B cell (primary cell): ENCODE data around the gene GNAS. TPM values are rescaled to one million over a fixed set of nuclear protein-coding genes. Genes with fewer than 3 reads are reported as not detected.

Experiments used
- ATAC-seq: fragments of 200-7000 bp; cut with Tn5 transposase; one replicate; pipeline ENCODE4 v1.10.0; 2021; ENCODE audit warnings: low read depth, mild to moderate bottlenecking, moderate number of reproducible peaks, moderate library complexity
- CTCF ChIA-PET: fragments of 350-600 bp; sonication (Branson Sonifier 250); formaldehyde crosslinking; loops from one replicate; lab custom pipeline; 2021; ENCODE audit warnings: antibody characterized with exemption, inconsistent platforms; lab: Charles Lee
- POLR2A ChIA-PET: fragments of 350-600 bp; sonication (Branson Sonifier 250); formaldehyde crosslinking; loops from one replicate; lab custom pipeline; 2021; ENCODE audit warnings: antibody characterized with exemption; lab: Charles Lee
- DNase-seq: peaks from one replicate; pipeline ENCODE4 v3.0.0; 2013
- H2AFZ ChIP-seq: 2 replicates; pipeline ENCODE4 v1.6.1; 2012; ENCODE audit warnings: mild to moderate bottlenecking, low read depth, low read length; ENCODE audit not compliant: insufficient read depth, poor library complexity, severe bottlenecking
- H3K27ac ChIP-seq, 2 donors: 1 replicate in 1 of 2; 2 replicates in 1 of 2; pipeline ENCODE4 v1.5.1; 2012 to 2013; ENCODE audit warnings: low read length in 2 of 2, mild to moderate bottlenecking in 2 of 2, moderate library complexity in 1 of 2
- H3K27me3 ChIP-seq, 4 experiments: fragments of 200-600 bp in 1 of 4; sonication (generic) in 1 of 4; replicated peaks in 1 of 4; 1 replicate in 2 of 4; 2 replicates in 2 of 4; pipeline versions ENCODE4 v1.6.1 to v1.7.0; 2013 to 2016; ENCODE audit warnings: low read length in 3 of 4, mild to moderate bottlenecking in 2 of 4, mixed read lengths in 1 of 4, moderate library complexity in 1 of 4; ENCODE audit not compliant: insufficient read depth in 4 of 4, control insufficient read depth in 3 of 4; ENCODE audit errors: control extremely low read depth in 1 of 4
- H3K36me3 ChIP-seq, 2 experiments: replicated peaks in 1 of 2; 1 replicate in 1 of 2; 2 replicates in 1 of 2; pipeline versions ENCODE4 v1.6.1 to v1.7.1; 2013; ENCODE audit warnings: low read length in 1 of 2; ENCODE audit not compliant: insufficient read depth in 2 of 2, control insufficient read depth in 1 of 2; ENCODE audit errors: control extremely low read depth in 1 of 2, extremely low read depth in 1 of 2
- H3K4me1 ChIP-seq, 2 donors: fragments of 200-600 bp in 1 of 2; sonication (generic) in 1 of 2; 1 replicate in 1 of 2; 2 replicates in 1 of 2; pipeline versions ENCODE4 v1.5.1 to v1.6.1; 2013 to 2017; ENCODE audit warnings: low read length in 2 of 2; ENCODE audit not compliant: control insufficient read depth in 2 of 2, insufficient read depth in 2 of 2
- H3K4me2 ChIP-seq: replicated peaks from 2 replicates; pipeline ENCODE3; 2012; ENCODE audit warnings: mild to moderate bottlenecking, low read depth, low read length; ENCODE audit not compliant: poor library complexity, severe bottlenecking
- H3K4me3 ChIP-seq, 5 experiments: fragments of 200-600 bp in 1 of 5; sonication (generic) in 1 of 5; 1 replicate in 3 of 5; 2 replicates in 2 of 5; pipeline versions ENCODE4 v1.5.1 to v1.7.0; 2011 to 2016; ENCODE audit warnings: low read length in 4 of 5, mild to moderate bottlenecking in 4 of 5, low read depth in 2 of 5, control low read depth in 1 of 5, moderate library complexity in 1 of 5; ENCODE audit not compliant: insufficient read depth in 1 of 5; ENCODE audit errors: control extremely low read depth in 1 of 5, extremely low read depth in 1 of 5
- H3K79me2 ChIP-seq: fragments of 200-600 bp; sonication (generic); one replicate; pipeline ENCODE4 v1.6.0; 2016; ENCODE audit warnings: low read length; ENCODE audit not compliant: control insufficient read depth, insufficient read depth
- H3K9ac ChIP-seq: fragments of 200-600 bp; sonication (generic); 2 replicates; pipeline ENCODE4 v1.6.1; 2017; ENCODE audit warnings: mild to moderate bottlenecking, low read length, moderate library complexity
- H3K9me3 ChIP-seq, 3 donors: one replicate each; pipeline versions ENCODE4 v1.6.1 to v1.7.1; 2013; ENCODE audit warnings: low read length in 2 of 3; ENCODE audit not compliant: control insufficient read depth in 2 of 3, insufficient read depth in 1 of 3; ENCODE audit errors: control extremely low read depth in 1 of 3
- H4K20me1 ChIP-seq: 2 replicates; pipeline ENCODE4 v1.6.0; 2012; ENCODE audit warnings: mild to moderate bottlenecking, low read length; ENCODE audit not compliant: insufficient read depth, control insufficient read depth, poor library complexity, severe bottlenecking
- H3K27ac Mint-ChIP-seq: one replicate; pipeline ENCODE4 v1.8.0; 2021; ENCODE audit warnings: mixed read lengths
- H3K27me3 Mint-ChIP-seq: one replicate; pipeline ENCODE4 v1.8.0; 2021; ENCODE audit warnings: mixed read lengths
- H3K4me1 Mint-ChIP-seq: one replicate; pipeline ENCODE4 v1.8.0; 2021; ENCODE audit warnings: mixed read lengths
- H3K4me3 Mint-ChIP-seq: one replicate; pipeline ENCODE4 v1.8.0; 2021; ENCODE audit warnings: mixed read lengths
- H3K9me3 Mint-ChIP-seq: one replicate; pipeline ENCODE4 v1.8.0; 2022; ENCODE audit warnings: mixed read lengths; ENCODE audit not compliant: insufficient read depth
- EZH2 ChIP-seq: IDR thresholded peaks from 2 replicates; pipeline ENCODE4 v1.6.1; 2012; ENCODE audit warnings: borderline replicate concordance, low read depth, mild to moderate bottlenecking, moderate library complexity, low read length; ENCODE audit not compliant: insufficient read depth, poor library complexity, severe bottlenecking
- WGBS: methylation state at CpG from one replicate; pipeline ENCODE4 v1.1.5; 2013; ENCODE audit warnings: missing lambda C conversion rate; ENCODE audit not compliant: insufficient coverage; 5-methylcytosine and 5-hydroxymethylcytosine counted together
- intact Hi-C: fragments of 100-400 bp; cut with micrococcal nuclease; formaldehyde crosslinking; loops from one replicate; pipeline ENCODE4 v1.10.0; 2022
- polyA plus RNA-seq: library from polyadenylated mRNA; depleted of rRNA; stranded (reverse); fragments of >200 nt; gene quantifications from 2 replicates; pipeline ENCODE4 v1.2.3, GENCODE V29; 2012
- total RNA-seq, 2 donors: library from RNA; stranded (reverse); fragments of 120-200 nt in 1 of 2; gene quantifications; 1 replicate in 1 of 2; 2 replicates in 1 of 2; pipeline versions ENCODE4 v1.2.3 to v1.2.4, GENCODE V29; 2013 to 2022
- TF ChIP-seq, protein P1 (sequence below): fragments of 200-600 bp; IDR thresholded peaks from one replicate; pipeline ENCODE4 v1.8.0; 2022; ENCODE audit warnings: antibody characterized with exemption, mild to moderate bottlenecking

The GNAS gene
- total and polyA plus RNA-seq, 2 donors (not counting 1 experiment from before 2014, with no cell fraction given) = 714 to 1,181 TPM

DNA sequence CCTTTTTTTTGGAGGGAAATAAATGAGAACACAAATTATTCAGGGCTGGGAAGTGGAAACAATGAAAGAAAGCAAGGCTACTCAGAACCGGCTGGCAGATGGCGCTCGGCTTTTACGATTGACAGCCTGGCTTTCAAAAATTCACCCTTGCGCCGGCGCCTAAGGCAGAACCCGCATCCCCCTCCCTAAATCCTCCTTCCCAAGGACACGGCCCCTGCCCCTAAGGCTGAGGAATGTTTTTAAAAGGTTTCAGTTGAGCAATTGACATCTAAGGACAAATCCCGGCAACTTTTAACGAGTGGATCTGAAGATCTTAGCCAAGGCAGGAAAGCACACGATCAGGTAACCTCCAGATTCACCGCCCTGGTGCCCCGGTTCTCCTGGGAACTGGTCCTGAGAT lies 16.3 kb downstream of the GNAS start:
- 76% methylated on average over 4 of the region's 14 CpGs for WGBS
- ATAC-seq (no peak), DNase-seq (peak; percentile 43)
- H3K9me3 ChIP-seq = no peaks in the 10 kb centered on the region
- H3K4me2 ChIP-seq = no peak overlapping the region
- H2AFZ ChIP-seq = no peak overlapping the region
- no peaks in the 10 kb centered on the region for H4K20me1 ChIP-seq
- no peak overlapping the region for H3K9ac ChIP-seq
- peaks cover 5 to 9% of the 10 kb centered on the region in 2 donors for H3K4me1 ChIP-seq
- POLR2A ChIA-PET = no interaction called here
- H3K27ac Mint-ChIP-seq = no peak overlapping the region
- H3K4me3 Mint-ChIP-seq = no peak overlapping the region
- H3K27me3 Mint-ChIP-seq = peaks cover 11% of the 10 kb centered on the region
- H3K79me2 ChIP-seq = no peaks in the 10 kb centered on the region
- CTCF ChIA-PET = interaction anchor here (0.9 to 5.0 kb wide), 8 partner anchors 69 to 353 kb away, joined by 3 to 58 read pairs (median 14); partner anchors contain the start of gene ATP5F1E
- no peaks in the 10 kb centered on the region for H3K9me3 Mint-ChIP-seq
- H3K27ac ChIP-seq = no peak overlapping the region
- intact Hi-C loops = no loop called here
- no peak overlapping the region for H3K4me3 ChIP-seq
- no peak for TF ChIP-seq EZH2
- TF ChIP-seq, protein P1, sequence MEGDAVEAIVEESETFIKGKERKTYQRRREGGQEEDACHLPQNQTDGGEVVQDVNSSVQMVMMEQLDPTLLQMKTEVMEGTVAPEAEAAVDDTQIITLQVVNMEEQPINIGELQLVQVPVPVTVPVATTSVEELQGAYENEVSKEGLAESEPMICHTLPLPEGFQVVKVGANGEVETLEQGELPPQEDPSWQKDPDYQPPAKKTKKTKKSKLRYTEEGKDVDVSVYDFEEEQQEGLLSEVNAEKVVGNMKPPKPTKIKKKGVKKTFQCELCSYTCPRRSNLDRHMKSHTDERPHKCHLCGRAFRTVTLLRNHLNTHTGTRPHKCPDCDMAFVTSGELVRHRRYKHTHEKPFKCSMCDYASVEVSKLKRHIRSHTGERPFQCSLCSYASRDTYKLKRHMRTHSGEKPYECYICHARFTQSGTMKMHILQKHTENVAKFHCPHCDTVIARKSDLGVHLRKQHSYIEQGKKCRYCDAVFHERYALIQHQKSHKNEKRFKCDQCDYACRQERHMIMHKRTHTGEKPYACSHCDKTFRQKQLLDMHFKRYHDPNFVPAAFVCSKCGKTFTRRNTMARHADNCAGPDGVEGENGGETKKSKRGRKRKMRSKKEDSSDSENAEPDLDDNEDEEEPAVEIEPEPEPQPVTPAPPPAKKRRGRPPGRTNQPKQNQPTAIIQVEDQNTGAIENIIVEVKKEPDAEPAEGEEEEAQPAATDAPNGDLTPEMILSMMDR = peak; percentile 35
- peaks cover 0 to 4% (median 1%) of the 10 kb centered on the region in 4 experiments for H3K27me3 ChIP-seq
- no peaks in the 10 kb centered on the region for H3K36me3 ChIP-seq
- H3K4me1 Mint-ChIP-seq = peaks cover 12% of the 10 kb centered on the region

DNA sequence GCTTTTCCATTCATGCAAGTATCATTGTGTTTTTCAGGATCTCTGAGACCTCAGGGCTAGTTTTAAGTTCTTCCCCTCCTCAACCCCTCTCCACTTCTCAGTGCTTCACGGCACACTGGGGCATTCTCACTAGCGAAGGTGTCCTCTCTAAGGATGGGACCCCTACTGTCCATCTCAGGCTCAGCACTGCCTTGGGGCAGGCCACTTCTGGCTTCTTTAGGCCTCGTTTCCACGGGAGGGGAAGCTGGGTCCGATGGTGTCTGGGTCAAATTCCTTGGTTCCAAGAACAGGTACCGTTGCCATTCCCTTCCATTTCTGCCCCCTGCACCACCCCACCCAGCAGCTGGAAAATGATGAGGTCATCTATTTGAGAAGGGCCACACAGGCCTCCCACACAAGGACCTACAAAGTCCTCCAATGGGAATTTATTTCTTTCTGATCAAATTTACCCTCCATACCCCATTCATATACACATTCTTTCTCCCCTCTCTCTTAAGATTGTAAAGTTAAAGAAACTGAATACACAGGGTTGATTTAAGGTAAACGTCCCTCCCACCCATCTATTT lies 17.2 kb downstream of the GNAS start:
- Histone ChIP-seq H3K4me2 (no peak overlapping the region), H2AFZ (no peak overlapping the region), H3K9me3 (no peaks in the 10 kb centered on the region), H3K79me2 (no peaks in the 10 kb centered on the region), H3K36me3 (no peaks in the 10 kb centered on the region), H3K4me3 (no peak overlapping the region), H3K27ac (no peak overlapping the region), H3K27me3 (peaks cover 0 to 4% (median 1%) of the 10 kb centered on the region in 4 experiments), H3K4me1 (peaks cover 5 to 9% of the 10 kb centered on the region in 2 donors), H3K9ac (no peak overlapping the region), H4K20me1 (no peaks in the 10 kb centered on the region)
- H3K4me3 Mint-ChIP-seq = no peak overlapping the region
- TF ChIP-seq, protein P1 = no peak
- no peak for TF ChIP-seq EZH2
- CTCF ChIA-PET = interaction anchor here (0.7 to 4.7 kb wide), 41 partner anchors 10 to 626 kb away, joined by 3 to 58 read pairs (median 4); partner anchors contain the start of genes ATP5F1E, GNAS and STX16
- no peak for DNase-seq
- H3K9me3 Mint-ChIP-seq = no peaks in the 10 kb centered on the region
- intact Hi-C loops = loop anchor here (1.0 kb wide), 4 partner anchors 218 to 353 kb away; no protein-coding TSS in a partner anchor
- POLR2A ChIA-PET = no interaction called here
- H3K27ac Mint-ChIP-seq = no peak overlapping the region
- WGBS = 91% methylated on average over 6 of the region's 7 CpGs
- H3K27me3 Mint-ChIP-seq = peaks cover 8% of the 10 kb centered on the region
- ATAC-seq = no peak
- H3K4me1 Mint-ChIP-seq = peaks cover 12% of the 10 kb centered on the region
